Smooth muscle cell (in vitro differentiated cells): ENCODE measurements around the gene KCNG2. TPM values are rescaled to one million over a fixed set of nuclear protein-coding genes. Genes with fewer than 3 reads are reported as not detected.

Experiments
- DNase-seq: peaks from one replicate; lab custom pipeline; 2025; ENCODE audit not compliant: unreplicated experiment; lab: John Stamatoyannopoulos, UW
- H2AFZ ChIP-seq: fragments of 200-600 bp; sonication (generic); 2 replicates; pipeline ENCODE4 v1.6.0; 2016; ENCODE audit warnings: antibody characterized with exemption, low read depth, mild to moderate bottlenecking
- H3F3A ChIP-seq: fragments of 200-600 bp; sonication (generic); 2 replicates; pipeline ENCODE4 v1.6.0; 2017; ENCODE audit warnings: antibody characterized with exemption, low read depth
- H3K27ac ChIP-seq: fragments of 200-600 bp; sonication (generic); 2 replicates; pipeline ENCODE4 v1.5.1; 2016; ENCODE audit warnings: low read depth, mild to moderate bottlenecking
- H3K27me3 ChIP-seq: fragments of 200-600 bp; sonication (generic); 2 replicates; pipeline ENCODE4 v1.6.1; 2016; ENCODE audit warnings: low read depth, mild to moderate bottlenecking
- H3K36me3 ChIP-seq: fragments of 200-600 bp; sonication (generic); 2 replicates; pipeline ENCODE4 v1.5.1; 2016; ENCODE audit warnings: low read depth
- H3K4me1 ChIP-seq: fragments of 200-600 bp; sonication (generic); 2 replicates; pipeline ENCODE4 v1.5.1; 2016; ENCODE audit warnings: low read depth
- H3K4me2 ChIP-seq: fragments of 200-600 bp; sonication (generic); 2 replicates; pipeline ENCODE4 v1.6.0; 2016; ENCODE audit warnings: mild to moderate bottlenecking
- H3K4me3 ChIP-seq: fragments of 200-600 bp; sonication (generic); 2 replicates; pipeline ENCODE4 v1.5.1; 2016; ENCODE audit warnings: mild to moderate bottlenecking
- H3K79me2 ChIP-seq: fragments of 200-600 bp; sonication (generic); 2 replicates; pipeline ENCODE4 v1.6.0; 2016; ENCODE audit warnings: low read depth, mild to moderate bottlenecking
- H3K9ac ChIP-seq: fragments of 200-600 bp; sonication (generic); 2 replicates; pipeline ENCODE4 v1.6.0; 2016; ENCODE audit warnings: low read depth
- H3K9me3 ChIP-seq: fragments of 200-600 bp; sonication (generic); replicated peaks from 2 replicates; pipeline ENCODE4 v1.5.1; 2016; ENCODE audit warnings: low read depth
- H4K20me1 ChIP-seq: fragments of 200-600 bp; sonication (generic); 2 replicates; pipeline ENCODE4 v1.6.0; 2016; ENCODE audit warnings: low read depth
- CTCF ChIP-seq: fragments of 200-600 bp; sonication (generic); IDR thresholded peaks from 2 replicates; pipeline ENCODE4 v1.5.1; 2017; ENCODE audit warnings: borderline replicate concordance, mild to moderate bottlenecking, antibody characterized with exemption; ENCODE audit not compliant: insufficient read depth, poor library complexity, severe bottlenecking
- WGBS: methylation state at CpG from one replicate; pipeline ENCODE4 v1.1.7; 2016; ENCODE audit warnings: low lambda C conversion rate; 5-methylcytosine and 5-hydroxymethylcytosine counted together
- polyA plus RNA-seq: library from polyadenylated mRNA; unstranded; fragments of >200 nt; fragmentation: Nextera tagmentation; extraction: Ambion mirVana; gene quantifications from 2 replicates; pipeline ENCODE4 v1.2.1, GENCODE V29; 2016
- total RNA-seq: library from RNA; depleted of rRNA; stranded (reverse); fragments of >200 nt; gene quantifications from 2 replicates; pipeline ENCODE4 v1.2.3, GENCODE V29; 2014

The KCNG2 gene
- total and polyA plus RNA-seq, 2 experiments from 2014 or later, result 0.17 TPM; not detected in 1

GRCh38 chr18:79801641-79802040 is 3.9 kb downstream of the KCNG2 start:
- Histone ChIP-seq H3K27ac (no peak overlapping the region), H3K4me3 (no peak overlapping the region), H3K79me2 (no peaks in the 10 kb centered on the region), H3K27me3 (peaks cover 47% of the 10 kb centered on the region), H3K9me3 (no peaks in the 10 kb centered on the region), H3K9ac (no peak overlapping the region), H4K20me1 (no peaks in the 10 kb centered on the region), H3K4me2 (no peak overlapping the region), H2AFZ (no peak overlapping the region), H3F3A (no peaks in the 10 kb centered on the region), H3K36me3 (no peaks in the 10 kb centered on the region), H3K4me1 (peaks cover 10% of the 10 kb centered on the region)
- TF ChIP-seq CTCF, result no peak
- DNase-seq, result no peak
- WGBS, result 91% methylated on average over 9 of the region's 9 CpGs

GRCh38 chr18:79802298-79802697 is 4.6 kb downstream of the KCNG2 start:
- H3F3A ChIP-seq, result no peaks in the 10 kb centered on the region
- no peak overlapping the region for H3K9ac ChIP-seq
- H3K9me3 ChIP-seq, result no peaks in the 10 kb centered on the region
- peaks cover 40% of the 10 kb centered on the region for H3K27me3 ChIP-seq
- H3K79me2 ChIP-seq, result no peaks in the 10 kb centered on the region
- no peak overlapping the region for H3K4me3 ChIP-seq
- no peak overlapping the region for H3K27ac ChIP-seq
- no peak for DNase-seq
- no peaks in the 10 kb centered on the region for H3K36me3 ChIP-seq
- peaks cover 10% of the 10 kb centered on the region for H3K4me1 ChIP-seq
- H2AFZ ChIP-seq, result no peak overlapping the region
- 94% methylated on average over 18 of the region's 18 CpGs for WGBS
- no peaks in the 10 kb centered on the region for H4K20me1 ChIP-seq
- TF ChIP-seq CTCF, result no peak
- H3K4me2 ChIP-seq, result no peak overlapping the region

GRCh38 chr18:79803611-79804051 is 5.9 kb downstream of the KCNG2 start:
- H3K4me3 ChIP-seq, result no peak overlapping the region
- H2AFZ ChIP-seq, result no peak overlapping the region
- no peaks in the 10 kb centered on the region for H3K79me2 ChIP-seq
- peaks cover 27% of the 10 kb centered on the region for H3K27me3 ChIP-seq
- no peak overlapping the region for H3K27ac ChIP-seq
- WGBS, result 85% methylated on average over 14 of the region's 14 CpGs
- no peak overlapping the region for H3K4me2 ChIP-seq
- no peaks in the 10 kb centered on the region for H3K9me3 ChIP-seq
- no peaks in the 10 kb centered on the region for H3K36me3 ChIP-seq
- no peaks in the 10 kb centered on the region for H3F3A ChIP-seq
- H4K20me1 ChIP-seq, result no peaks in the 10 kb centered on the region
- no peak for DNase-seq
- peaks cover 6% of the 10 kb centered on the region for H3K4me1 ChIP-seq
- H3K9ac ChIP-seq, result no peak overlapping the region
- TF ChIP-seq CTCF, result no peak

- no peaks in the 10 kb centered on the region for H3F3A ChIP-seq
- H3K79me2 ChIP-seq, result no peaks in the 10 kb centered on the region
- H3K4me1 ChIP-seq, result no peaks in the 10 kb centered on the region
- no peak overlapping the region for H3K4me3 ChIP-seq
- DNase-seq, result no peak
- H3K27me3 ChIP-seq, result peaks cover 21% of the 10 kb centered on the region
- no peak overlapping the region for H2AFZ ChIP-seq
- WGBS, result 94% methylated on average over 15 of the region's 15 CpGs
- H3K4me2 ChIP-seq, result no peak overlapping the region
- no peaks in the 10 kb centered on the region for H3K9me3 ChIP-seq
- H3K36me3 ChIP-seq, result no peaks in the 10 kb centered on the region
- no peak for TF ChIP-seq CTCF
- H4K20me1 ChIP-seq, result no peaks in the 10 kb centered on the region
- no peak overlapping the region for H3K27ac ChIP-seq
- H3K9ac ChIP-seq, result no peak overlapping the region
Observed at GRCh38 chr18:79804130-79804787, 6.5 kb downstream of the KCNG2 start.
